ENCODE measurements around the gene B4GALNT1. TPM values are rescaled to one million over a fixed set of nuclear protein-coding genes. Genes with fewer than 3 reads are reported as not detected.

B4GALNT1 gene
- total and polyA plus RNA-seq, 10 of the 15 experiments (the other 5 are each of a cell fraction or from before 2014, with no cell fraction given), result 0.01 to 0.38 (median 0.14) TPM; not detected in 3

- no peaks in the 10 kb centered on the region; a peak in 1 of 4 replicates for H3K36me3 ChIP-seq (ENCODE audit: control insufficient read depth in 2 of 2, insufficient read depth in 2 of 2, low read length in 1 of 2)
- CTCF ChIA-PET, result interaction anchor here (0.5 to 1.3 kb wide), 4 partner anchors 10 to 303 kb away, joined by 3 to 4 read pairs (median 3); no protein-coding TSS in a partner anchor
- no TSS peak for BruUV-seq (replicated peaks)
- no peak overlapping the region for H3K27ac ChIP-seq (ENCODE audit: control insufficient read depth, insufficient read depth)
- in situ Hi-C loops (cut with MboI) (no loop called here), intact Hi-C loops (cut with micrococcal nuclease; ENCODE audit: unreplicated experiment) (no loop called here)
- no peak for DNase-seq (ENCODE audit: low read depth, low spot score)
- RAD21 ChIA-PET (ENCODE audit: unreplicated experiment), result interaction anchor here (0.7 kb wide), 1 partner anchor 27 kb away, joined by 3 read pairs; no protein-coding TSS in a partner anchor
- no peaks in the 10 kb centered on the region for H3K79me2 ChIP-seq (ENCODE audit: control insufficient read depth, insufficient read depth, low read length)
- H3K4me1 ChIP-seq (ENCODE audit: control insufficient read depth, insufficient read depth, low read length), result peaks cover 10% of the 10 kb centered on the region
- peak overlapping the region; percentile 70; the same call in 1 of the 2 replicates for H3K4me3 ChIP-seq
- TF ChIP-seq NR2C2 (IDR thresholded peaks at IDR 0.05; ENCODE audit: borderline replicate concordance, control insufficient read depth, insufficient read length, low read depth), result no peak
- TF ChIP-seq RCOR1 (conservative IDR thresholded peaks at IDR 0.05; ENCODE audit: low read depth, low read length), result no peak
- no peak for TF ChIP-seq RELB (IDR thresholded peaks at IDR 0.05; ENCODE audit: low read depth)
- no peak for TF ChIP-seq CBX5 (IDR thresholded peaks at IDR 0.05; ENCODE audit: low read depth)
- POLR2A ChIA-PET, result interaction anchor here (0.8 to 1.7 kb wide), 3 partner anchors 10 to 90 kb away, joined by 3 to 4 read pairs (median 3); partner anchors contain the start of genes DDIT3 and PIP4K2C
- H3K9ac ChIP-seq (ENCODE audit: control insufficient read depth, insufficient read depth, low read length), result no peak overlapping the region
- WGBS (ENCODE audit: insufficient coverage, insufficient replicate concordance, low lambda C conversion rate, missing lambda C conversion rate), result 22% methylated on average over 27 of the region's 29 CpGs
- H3K4me2 ChIP-seq (ENCODE audit: control insufficient read depth, insufficient read depth), result peak overlapping the region; percentile 82
- H2AFZ ChIP-seq (ENCODE audit: control insufficient read depth, low read depth, low read length), result peak overlapping the region; percentile 67
- H3K27me3 ChIP-seq (replicated peaks in 1 of 2; ENCODE audit: control insufficient read depth in 2 of 2, insufficient read depth in 2 of 2, low read length in 1 of 2), result no peaks in the 10 kb centered on the region
- FAIRE-seq, result no peak
- no peak for ATAC-seq
- SMC1A ChIA-PET (ENCODE audit: uncharacterized antibody, unreplicated experiment), result no interaction called here
- no peaks in the 10 kb centered on the region for H3K9me3 ChIP-seq (replicated peaks; ENCODE audit: control insufficient read depth, insufficient read depth, low read length)
- no peaks in the 10 kb centered on the region for H4K20me1 ChIP-seq (ENCODE audit: control insufficient read depth, insufficient read depth)
Measured at GRCh38 chr12:57610554-57611107, 22.4 kb downstream of the B4GALNT1 start.
